K562 (cell line): ENCODE measurements around the gene MYOG. TPM values are rescaled to one million over a fixed set of nuclear protein-coding genes. Genes with fewer than 3 reads are reported as not detected.

ENCODE experiments used
- ATAC-seq: fragments of 200-7000 bp; cut with Tn5 transposase; 3 replicates; pipeline ENCODE4 v1.9.1; 2020; ENCODE audit warnings: moderate library complexity
- BruUV-seq: library from RNA; stranded (reverse); fragments of 400-500 nt; replicated peaks from 2 replicates; lab custom pipeline; 2021; lab: Mats Ljungman, UMichigan
- CTCF ChIA-PET: fragments of 300-600 bp; formaldehyde crosslinking; extraction: SDS; loops from one replicate; lab custom pipeline; 2021; ENCODE audit warnings: low intra/inter-chr PET ratio; lab: Yijun Ruan, JAX
- POLR2A ChIA-PET: fragments of 300-600, 350-650 bp; sonication (Branson Sonifier 250); formaldehyde crosslinking; extraction: SDS; loops from one replicate; lab custom pipeline; 2021; ENCODE audit warnings: antibody characterized with exemption, inconsistent platforms; lab: Yijun Ruan, JAX
- DNase-seq, 4 experiments: peaks; one replicate each; pipeline versions ENCODE4 v3.0.0 to v3.0.0-alpha.2; 2011 to 2018; ENCODE audit warnings: low spot score in 3 of 4, mixed read lengths in 3 of 4; ENCODE audit errors: extremely low read depth in 1 of 4
- FAIRE-seq: peaks from 2 replicates; lab custom pipeline; 2011; peaks lifted over from hg19 to GRCh38; lab: Jason Lieb, UNC
- H2AFZ ChIP-seq: 2 replicates; pipeline ENCODE4 v1.6.0; 2011; ENCODE audit warnings: low read depth, low read length, control low read depth, inconsistent platforms
- H3K27ac ChIP-seq: fragments of 200-600 bp; 3 replicates; pipeline ENCODE4 v1.8.0; 2011; ENCODE audit warnings: low read depth, mild to moderate bottlenecking, control low read depth, inconsistent platforms, low read length, moderate library complexity, mixed read lengths; ENCODE audit errors: extremely low read depth
- H3K27me3 ChIP-seq, 2 experiments: fragments of 300-600 bp in 1 of 2; 2 replicates in 1 of 2; 3 replicates in 1 of 2; pipeline versions ENCODE4 v1.6.0 to v1.8.0; 2011; ENCODE audit warnings: inconsistent platforms in 2 of 2, low read length in 2 of 2, mild to moderate bottlenecking in 1 of 2, mixed read lengths in 1 of 2, moderate library complexity in 1 of 2; ENCODE audit not compliant: control insufficient read depth in 2 of 2, insufficient read depth in 2 of 2
- H3K36me3 ChIP-seq: fragments of 300-600 bp; 3 replicates; pipeline ENCODE4 v1.8.0; 2011; ENCODE audit warnings: mild to moderate bottlenecking, low read length, inconsistent platforms; ENCODE audit not compliant: control insufficient read depth, insufficient read depth
- H3K4me1 ChIP-seq, 2 experiments: fragments of 200-600 bp in 1 of 2; replicated peaks in 1 of 2; 2 replicates in 1 of 2; 3 replicates in 1 of 2; pipeline versions ENCODE4 v1.5.1 to v1.8.0; 2011; ENCODE audit warnings: inconsistent platforms in 2 of 2, low read length in 2 of 2, mild to moderate bottlenecking in 1 of 2, mixed read lengths in 1 of 2, moderate library complexity in 1 of 2; ENCODE audit not compliant: control insufficient read depth in 2 of 2, insufficient read depth in 2 of 2
- H3K4me2 ChIP-seq: 2 replicates; pipeline ENCODE4 v1.6.1; 2011; ENCODE audit warnings: low read length, control low read depth, inconsistent platforms, mixed read lengths; ENCODE audit not compliant: insufficient read depth
- H3K4me3 ChIP-seq: fragments of 200-600 bp; sonication (generic), shearing (Covaris generic); 2 replicates; pipeline ENCODE4 v1.5.1; 2016; ENCODE audit warnings: control low read depth, inconsistent platforms
- H3K79me2 ChIP-seq: fragments of 200-600 bp; 3 replicates; pipeline ENCODE4 v1.8.0; 2011; ENCODE audit warnings: low read length, inconsistent platforms; ENCODE audit not compliant: control insufficient read depth, insufficient read depth
- H3K9ac ChIP-seq, 2 experiments: 2 replicates each; pipeline versions ENCODE4 v1.6.0 to v1.6.1; 2011; ENCODE audit warnings: low read depth in 2 of 2, low read length in 2 of 2, control low read depth in 1 of 2, inconsistent platforms in 1 of 2, mild to moderate bottlenecking in 1 of 2, mixed read lengths in 1 of 2; ENCODE audit not compliant: insufficient read depth in 1 of 2
- H3K9me1 ChIP-seq: one replicate; pipeline ENCODE4 v1.6.0; 2011; ENCODE audit warnings: inconsistent platforms, mild to moderate bottlenecking, low read length, moderate library complexity; ENCODE audit not compliant: control insufficient read depth, insufficient read depth
- H3K9me3 ChIP-seq: replicated peaks from 2 replicates; pipeline ENCODE4 v1.5.1; 2011; ENCODE audit warnings: low read depth, low read length, inconsistent platforms; ENCODE audit not compliant: control insufficient read depth, insufficient read depth
- H4K20me1 ChIP-seq: replicated peaks from 2 replicates; pipeline ENCODE4 v1.6.1; 2011; ENCODE audit warnings: low read length, inconsistent platforms, mixed read lengths; ENCODE audit not compliant: control insufficient read depth, insufficient read depth
- CC2D1A ChIP-seq: fragments of 450-650 bp; IDR thresholded peaks from 2 replicates; pipeline ENCODE4 v1.6.1; 2017; ENCODE audit warnings: mild to moderate bottlenecking
- CEBPG ChIP-seq, 3 experiments: fragments of 200-800 bp in 1 of 3; sonication (Bioruptor generic) in 1 of 3; sonication (generic) in 1 of 3; formaldehyde crosslinking in 1 of 3; IDR thresholded peaks in 2 of 3; conservative IDR thresholded peaks in 1 of 3; 2 replicates each; pipeline versions ENCODE4 v1.6.1 to v1.8.0; 2016 to 2022; ENCODE audit warnings: missing compliant biosample characterization in 2 of 3, missing genetic modification characterization in 2 of 3, mild to moderate bottlenecking in 1 of 3, missing genetic modification reagents in 1 of 3
- HNRNPLL ChIP-seq: fragments of 200-400 bp; formaldehyde crosslinking; IDR thresholded peaks from 2 replicates; pipeline ENCODE4 v1.6.1; 2017; ENCODE audit warnings: low read length, low read depth, mild to moderate bottlenecking; ENCODE audit not compliant: poor library complexity, severe bottlenecking
- HOXB6 ChIP-seq: fragments of 250-450 bp; sonication (Bioruptor Pico); IDR thresholded peaks from 2 replicates; pipeline ENCODE4 v1.5.1; 2022; ENCODE audit warnings: mild to moderate bottlenecking, borderline replicate concordance
- WGBS: fragments of 100-300 bp; shearing (Covaris generic); methylation state at CpG from one replicate; pipeline ENCODE4 v1.1.6; 2016; ENCODE audit warnings: low coverage, mixed read lengths; ENCODE audit not compliant: insufficient coverage; ENCODE audit errors: missing lambda C conversion rate; 5-methylcytosine and 5-hydroxymethylcytosine counted together
- in situ Hi-C: fragments of 300-500 bp; cut with MboI; formaldehyde crosslinking; loops from 4 replicates; pipeline ENCODE4 v1.15.0; 2018; ENCODE audit warnings: inconsistent platforms, mixed read lengths
- intact Hi-C: fragments of 100-400 bp; cut with micrococcal nuclease; formaldehyde crosslinking; loops from 2 replicates; pipeline ENCODE4 v1.14.2; 2022
- polyA plus RNA-seq, 8 experiments: library from polyadenylated mRNA; depleted of rRNA in 4 of 8; stranded (reverse) in 5 of 8; unstranded in 3 of 8; fragments of >200 nt; fragmentation: Nextera tagmentation in 2 of 8; fragmentation: Illumina TruSeq in 1 of 8; extraction: Ambion mirVana in 2 of 8; extraction: Trizol in 1 of 8; gene quantifications; 2 replicates each; pipeline versions ENCODE4 v1.2.1 to v1.2.3, GENCODE V29; 2011 to 2014; ENCODE audit warnings: inconsistent platforms in 1 of 8, missing spikeins in 1 of 8
- total RNA-seq, 7 experiments: library from RNA; depleted of rRNA in 6 of 7; stranded (reverse); fragments of >200 nt in 6 of 7; fragmentation: Illumina TruSeq in 2 of 7; extraction: Trizol in 2 of 7; gene quantifications; 2 replicates each; pipeline versions ENCODE4 v1.2.1 to v1.2.3, GENCODE V29; 2011 to 2021; ENCODE audit warnings: low replicate concordance in 1 of 7
- TF ChIP-seq, protein P1 (sequence below): fragments of 450-650 bp; IDR thresholded peaks from 2 replicates; pipeline ENCODE4 v1.6.1; 2017; ENCODE audit warnings: antibody characterized with exemption
- TF ChIP-seq, protein P2 (sequence below): fragments of 450-650 bp; conservative IDR thresholded peaks from 2 replicates; pipeline ENCODE4 v1.6.1; 2016; ENCODE audit warnings: missing genetic modification characterization, low read depth, mild to moderate bottlenecking, control low read depth, missing compliant biosample characterization
- TF ChIP-seq, protein P3 (sequence below): fragments of 450-650 bp; IDR thresholded peaks from 2 replicates; pipeline ENCODE4 v1.6.1; 2016; ENCODE audit warnings: antibody characterized with exemption

MYOG gene
- total and polyA plus RNA-seq, 9 of the 15 experiments (the other 6 are each of a cell fraction or from before 2014, with no cell fraction given), result not detected

DNA sequence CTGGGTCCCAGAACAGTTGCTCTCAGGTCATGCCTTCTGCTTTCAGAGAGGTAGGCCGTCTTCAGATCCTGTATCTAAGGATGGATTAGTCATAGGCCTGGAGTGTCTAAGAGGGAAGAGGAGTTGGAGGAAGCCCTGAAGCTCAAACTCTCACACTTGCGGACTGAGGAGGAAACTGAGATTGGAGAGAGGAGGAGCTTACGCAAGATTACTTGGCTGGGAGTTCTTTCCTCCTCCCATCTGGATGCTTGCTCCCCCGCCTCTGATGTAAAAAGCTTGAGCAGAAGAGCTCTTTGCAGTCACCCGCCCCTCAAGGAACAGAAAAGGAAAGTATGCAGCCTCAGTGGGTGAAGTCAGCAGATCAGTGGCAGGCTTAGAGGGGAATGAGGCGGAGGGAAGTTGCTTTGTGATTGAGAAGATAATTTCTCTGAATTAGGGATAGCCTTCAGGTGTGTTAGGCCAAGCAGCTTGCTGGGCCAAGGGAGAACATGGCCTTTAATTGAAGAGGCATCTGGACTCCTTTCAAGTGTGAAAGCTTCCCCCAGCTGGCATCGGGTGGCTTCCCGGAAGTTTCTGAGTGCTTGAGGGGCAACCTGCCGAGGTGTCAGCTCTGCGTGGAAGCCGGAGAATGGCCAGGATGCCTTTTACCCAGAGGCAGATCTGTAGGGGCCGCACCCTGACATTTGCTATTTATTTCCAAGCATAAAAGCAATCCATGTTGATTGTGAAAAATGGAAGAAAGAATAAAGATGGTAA lies 48.3 kb upstream of the MYOG start:
- in situ Hi-C loops (no loop called here), intact Hi-C loops (no loop called here)
- POLR2A ChIA-PET, result interaction anchor here (0.6 to 1.5 kb wide), 9 partner anchors 9 to 127 kb away, joined by 3 to 6 read pairs (median 4); partner anchors contain the start of gene TMEM183A
- 2% methylated on average over 12 of the region's 12 CpGs for WGBS
- H3K4me2 ChIP-seq, result no peak overlapping the region
- H3K9me3 ChIP-seq, result no peaks in the 10 kb centered on the region
- H3K4me1 ChIP-seq, result no peaks in the 10 kb centered on the region
- H3K27ac ChIP-seq, result no peak overlapping the region
- H3K27me3 ChIP-seq, result peaks cover 15 to 64% of the 10 kb centered on the region in 2 experiments
- BruUV-seq, result no TSS peak
- no peak for FAIRE-seq
- ATAC-seq, result no peak
- peaks cover 10% of the 10 kb centered on the region for H4K20me1 ChIP-seq
- H3K79me2 ChIP-seq, result no peaks in the 10 kb centered on the region
- H3K9ac ChIP-seq, result no peak overlapping the region
- H3K9me1 ChIP-seq, result no peaks in the 10 kb centered on the region
- no peak for DNase-seq
- CTCF ChIA-PET, result no interaction called here
- no peak overlapping the region for H2AFZ ChIP-seq
- no peak overlapping the region for H3K4me3 ChIP-seq
- TF ChIP-seq HOXB6 (no peak), HNRNPLL (peak; percentile 7), CEBPG (CRISPR knock-in tag; IDR thresholded peaks at IDR 0.05) (no peak), CEBPG (tag; conservative IDR thresholded peaks at IDR 0.05 in 1 of 2, IDR thresholded peaks at IDR 0.05 in 1 of 2) (0 out of 4 replicates have a peak, but pooled peaks of 1 of the 2 experiments have one; percentile 23), CC2D1A (peak; percentile 86)
- TF ChIP-seq, protein P1, sequence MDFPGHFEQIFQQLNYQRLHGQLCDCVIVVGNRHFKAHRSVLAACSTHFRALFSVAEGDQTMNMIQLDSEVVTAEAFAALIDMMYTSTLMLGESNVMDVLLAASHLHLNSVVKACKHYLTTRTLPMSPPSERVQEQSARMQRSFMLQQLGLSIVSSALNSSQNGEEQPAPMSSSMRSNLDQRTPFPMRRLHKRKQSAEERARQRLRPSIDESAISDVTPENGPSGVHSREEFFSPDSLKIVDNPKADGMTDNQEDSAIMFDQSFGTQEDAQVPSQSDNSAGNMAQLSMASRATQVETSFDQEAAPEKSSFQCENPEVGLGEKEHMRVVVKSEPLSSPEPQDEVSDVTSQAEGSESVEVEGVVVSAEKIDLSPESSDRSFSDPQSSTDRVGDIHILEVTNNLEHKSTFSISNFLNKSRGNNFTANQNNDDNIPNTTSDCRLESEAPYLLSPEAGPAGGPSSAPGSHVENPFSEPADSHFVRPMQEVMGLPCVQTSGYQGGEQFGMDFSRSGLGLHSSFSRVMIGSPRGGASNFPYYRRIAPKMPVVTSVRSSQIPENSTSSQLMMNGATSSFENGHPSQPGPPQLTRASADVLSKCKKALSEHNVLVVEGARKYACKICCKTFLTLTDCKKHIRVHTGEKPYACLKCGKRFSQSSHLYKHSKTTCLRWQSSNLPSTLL, result peak; percentile 86
- TF ChIP-seq, protein P2, sequence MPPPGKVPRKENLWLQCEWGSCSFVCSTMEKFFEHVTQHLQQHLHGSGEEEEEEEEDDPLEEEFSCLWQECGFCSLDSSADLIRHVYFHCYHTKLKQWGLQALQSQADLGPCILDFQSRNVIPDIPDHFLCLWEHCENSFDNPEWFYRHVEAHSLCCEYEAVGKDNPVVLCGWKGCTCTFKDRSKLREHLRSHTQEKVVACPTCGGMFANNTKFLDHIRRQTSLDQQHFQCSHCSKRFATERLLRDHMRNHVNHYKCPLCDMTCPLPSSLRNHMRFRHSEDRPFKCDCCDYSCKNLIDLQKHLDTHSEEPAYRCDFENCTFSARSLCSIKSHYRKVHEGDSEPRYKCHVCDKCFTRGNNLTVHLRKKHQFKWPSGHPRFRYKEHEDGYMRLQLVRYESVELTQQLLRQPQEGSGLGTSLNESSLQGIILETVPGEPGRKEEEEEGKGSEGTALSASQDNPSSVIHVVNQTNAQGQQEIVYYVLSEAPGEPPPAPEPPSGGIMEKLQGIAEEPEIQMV, result peak; percentile 88
- TF ChIP-seq, protein P3, sequence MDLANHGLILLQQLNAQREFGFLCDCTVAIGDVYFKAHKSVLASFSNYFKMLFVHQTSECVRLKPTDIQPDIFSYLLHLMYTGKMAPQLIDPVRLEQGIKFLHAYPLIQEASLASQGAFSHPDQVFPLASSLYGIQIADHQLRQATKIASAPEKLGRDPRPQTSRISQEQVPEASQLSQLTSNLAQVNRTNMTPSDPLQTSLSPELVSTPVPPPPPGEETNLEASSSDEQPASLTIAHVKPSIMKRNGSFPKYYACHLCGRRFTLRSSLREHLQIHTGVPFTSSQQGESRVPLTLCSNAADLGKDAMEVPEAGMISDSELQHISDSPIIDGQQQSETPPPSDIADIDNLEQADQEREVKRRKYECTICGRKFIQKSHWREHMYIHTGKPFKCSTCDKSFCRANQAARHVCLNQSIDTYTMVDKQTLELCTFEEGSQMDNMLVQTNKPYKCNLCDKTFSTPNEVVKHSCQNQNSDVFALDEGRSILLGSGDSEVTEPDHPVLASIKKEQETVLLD, result no peak
- H3K36me3 ChIP-seq, result no peaks in the 10 kb centered on the region
